ENCODE data around the gene EIPR1.

DNA sequence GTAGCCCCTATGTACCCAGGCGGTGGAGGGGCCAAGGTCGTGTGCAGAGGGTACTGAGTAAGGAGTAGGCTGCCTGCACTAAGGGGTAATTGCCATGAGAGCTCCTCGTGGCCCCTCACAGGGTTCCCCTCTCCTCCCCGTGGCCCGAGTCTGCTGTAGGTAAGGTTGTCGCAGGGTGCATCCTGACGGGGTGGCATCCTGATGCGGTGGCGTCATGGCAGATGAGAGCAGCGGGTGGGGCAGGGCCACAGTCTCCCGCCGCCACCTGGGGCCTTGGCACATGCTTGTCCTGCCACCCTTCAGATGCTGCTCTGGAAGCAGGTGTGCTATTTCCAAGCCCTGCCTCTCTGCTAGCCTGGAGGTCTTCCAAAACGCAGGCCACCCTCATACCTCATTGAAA, 89.7 kb downstream of the EIPR1 start:
- TF ChIP-seq EZH2 (IDR thresholded peaks at IDR 0.05; ENCODE audit: borderline replicate concordance, low read length) = no peak
- TF ChIP-seq, protein P1, sequence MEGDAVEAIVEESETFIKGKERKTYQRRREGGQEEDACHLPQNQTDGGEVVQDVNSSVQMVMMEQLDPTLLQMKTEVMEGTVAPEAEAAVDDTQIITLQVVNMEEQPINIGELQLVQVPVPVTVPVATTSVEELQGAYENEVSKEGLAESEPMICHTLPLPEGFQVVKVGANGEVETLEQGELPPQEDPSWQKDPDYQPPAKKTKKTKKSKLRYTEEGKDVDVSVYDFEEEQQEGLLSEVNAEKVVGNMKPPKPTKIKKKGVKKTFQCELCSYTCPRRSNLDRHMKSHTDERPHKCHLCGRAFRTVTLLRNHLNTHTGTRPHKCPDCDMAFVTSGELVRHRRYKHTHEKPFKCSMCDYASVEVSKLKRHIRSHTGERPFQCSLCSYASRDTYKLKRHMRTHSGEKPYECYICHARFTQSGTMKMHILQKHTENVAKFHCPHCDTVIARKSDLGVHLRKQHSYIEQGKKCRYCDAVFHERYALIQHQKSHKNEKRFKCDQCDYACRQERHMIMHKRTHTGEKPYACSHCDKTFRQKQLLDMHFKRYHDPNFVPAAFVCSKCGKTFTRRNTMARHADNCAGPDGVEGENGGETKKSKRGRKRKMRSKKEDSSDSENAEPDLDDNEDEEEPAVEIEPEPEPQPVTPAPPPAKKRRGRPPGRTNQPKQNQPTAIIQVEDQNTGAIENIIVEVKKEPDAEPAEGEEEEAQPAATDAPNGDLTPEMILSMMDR (conservative IDR thresholded peaks at IDR 0.05 in 1 of 2, IDR thresholded peaks at IDR 0.05 in 1 of 2; ENCODE audit: extremely low read depth in 1 of 2, insufficient read depth in 1 of 2, low read depth in 1 of 2, low read length in 2 of 2) = no peak

All from mammary epithelial cell (primary cell).